ENCODE measurements around the gene PLXNB3.

DNA sequence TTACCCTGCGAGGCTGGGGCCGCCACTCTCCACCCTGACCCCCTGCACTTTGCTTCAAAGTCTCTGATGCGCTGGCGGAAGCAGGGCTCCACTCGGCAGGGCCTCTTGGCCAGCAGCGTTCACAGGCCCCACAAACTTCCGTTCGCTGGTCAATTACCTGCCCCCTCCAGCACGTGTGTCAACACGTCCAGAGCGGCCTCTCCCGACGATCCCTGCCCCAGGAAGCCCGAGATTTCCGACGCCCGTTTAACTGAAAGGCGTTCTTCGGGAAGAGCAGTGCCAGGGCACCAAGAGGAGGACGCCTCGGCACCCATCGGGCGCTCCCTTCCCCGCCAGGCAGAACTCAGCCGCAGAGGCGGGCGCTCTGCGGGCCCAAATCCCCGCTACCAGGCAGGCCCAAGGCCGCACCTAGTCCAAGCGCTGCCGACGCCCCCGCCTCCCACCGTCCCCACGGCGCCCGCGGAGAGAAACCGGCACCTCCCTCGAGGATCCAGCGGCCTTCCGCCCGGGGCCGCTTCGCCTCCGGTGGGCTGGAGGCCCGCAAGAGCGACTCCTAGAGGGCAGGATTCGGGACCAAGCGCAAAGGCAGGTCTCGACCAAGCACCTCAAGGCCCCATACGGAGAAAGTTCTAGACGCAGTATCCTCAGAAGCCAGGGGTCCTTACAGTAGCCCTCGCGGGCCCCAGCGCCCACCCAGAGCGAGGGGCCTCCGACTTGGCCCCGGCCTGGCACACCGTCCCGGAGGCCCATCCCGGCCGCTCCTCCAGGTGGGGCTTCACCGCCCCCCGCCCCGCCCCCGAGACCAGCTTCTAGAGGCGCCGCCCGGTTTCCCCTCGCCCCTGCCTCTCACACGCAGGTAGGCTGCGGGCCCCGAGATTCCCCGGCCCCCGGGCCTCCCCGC, 40.4 kb upstream of the PLXNB3 start:
- TF ChIP-seq RAD21 (CRISPR knock-in tag; IDR thresholded peaks at IDR 0.05): no peak
- TF ChIP-seq, protein P1, sequence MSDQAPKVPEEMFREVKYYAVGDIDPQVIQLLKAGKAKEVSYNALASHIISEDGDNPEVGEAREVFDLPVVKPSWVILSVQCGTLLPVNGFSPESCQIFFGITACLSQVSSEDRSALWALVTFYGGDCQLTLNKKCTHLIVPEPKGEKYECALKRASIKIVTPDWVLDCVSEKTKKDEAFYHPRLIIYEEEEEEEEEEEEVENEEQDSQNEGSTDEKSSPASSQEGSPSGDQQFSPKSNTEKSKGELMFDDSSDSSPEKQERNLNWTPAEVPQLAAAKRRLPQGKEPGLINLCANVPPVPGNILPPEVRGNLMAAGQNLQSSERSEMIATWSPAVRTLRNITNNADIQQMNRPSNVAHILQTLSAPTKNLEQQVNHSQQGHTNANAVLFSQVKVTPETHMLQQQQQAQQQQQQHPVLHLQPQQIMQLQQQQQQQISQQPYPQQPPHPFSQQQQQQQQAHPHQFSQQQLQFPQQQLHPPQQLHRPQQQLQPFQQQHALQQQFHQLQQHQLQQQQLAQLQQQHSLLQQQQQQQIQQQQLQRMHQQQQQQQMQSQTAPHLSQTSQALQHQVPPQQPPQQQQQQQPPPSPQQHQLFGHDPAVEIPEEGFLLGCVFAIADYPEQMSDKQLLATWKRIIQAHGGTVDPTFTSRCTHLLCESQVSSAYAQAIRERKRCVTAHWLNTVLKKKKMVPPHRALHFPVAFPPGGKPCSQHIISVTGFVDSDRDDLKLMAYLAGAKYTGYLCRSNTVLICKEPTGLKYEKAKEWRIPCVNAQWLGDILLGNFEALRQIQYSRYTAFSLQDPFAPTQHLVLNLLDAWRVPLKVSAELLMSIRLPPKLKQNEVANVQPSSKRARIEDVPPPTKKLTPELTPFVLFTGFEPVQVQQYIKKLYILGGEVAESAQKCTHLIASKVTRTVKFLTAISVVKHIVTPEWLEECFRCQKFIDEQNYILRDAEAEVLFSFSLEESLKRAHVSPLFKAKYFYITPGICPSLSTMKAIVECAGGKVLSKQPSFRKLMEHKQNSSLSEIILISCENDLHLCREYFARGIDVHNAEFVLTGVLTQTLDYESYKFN (CRISPR knock-in tag; conservative IDR thresholded peaks at IDR 0.05): peak; percentile 75; the same call in 1 of the 2 replicates
- TF ChIP-seq YY1 (IDR thresholded peaks at IDR 0.05; ENCODE audit: insufficient read depth, insufficient replicate concordance, low read depth, low read length): no peak

Measured in HepG2 (cell line).